Measurements from ENCODE around the gene PGAM2. TPM values are rescaled to one million over a fixed set of nuclear protein-coding genes. Genes with fewer than 3 reads are reported as not detected.
"Not testable (repeated sequence)": the region's sequence is repeated elsewhere in the genome, so short reads cannot be mapped to it uniquely, and the experiment has no call there.

PGAM2 gene
- total RNA-seq, 1 donor from 2014 or later: 13.3 TPM

GRCh38 chr7:44018857-44019807 is 46.2 kb downstream of the PGAM2 start:
- TF ChIP-seq CTCF (IDR thresholded peaks at IDR 0.05; ENCODE audit: partially characterized antibody, unreplicated experiment): peak; percentile 58
- Mint-ChIP-seq H3K27ac (ENCODE audit: unreplicated experiment) (peak overlapping the region; percentile 92), H3K4me3 (ENCODE audit: unreplicated experiment) (peak overlapping the region; percentile 89)
- DNase-seq: peak; percentile 100
- H3K36me3 Mint-ChIP-seq (ENCODE audit: unreplicated experiment); H3K9me3 Mint-ChIP-seq (ENCODE audit: unreplicated experiment); H3K4me1 Mint-ChIP-seq (ENCODE audit: low read depth, unreplicated experiment); H3K27me3 Mint-ChIP-seq (ENCODE audit: unreplicated experiment): not testable (repeated sequence)

GRCh38 chr7:44015090-44015489 is 50.3 kb downstream of the PGAM2 start:
- not testable (repeated sequence) for H3K4me3 Mint-ChIP-seq (ENCODE audit: unreplicated experiment); H3K9me3 Mint-ChIP-seq (ENCODE audit: unreplicated experiment); H3K27me3 Mint-ChIP-seq (ENCODE audit: unreplicated experiment); H3K36me3 Mint-ChIP-seq (ENCODE audit: unreplicated experiment); H3K4me1 Mint-ChIP-seq (ENCODE audit: low read depth, unreplicated experiment); H3K27ac Mint-ChIP-seq (ENCODE audit: unreplicated experiment); DNase-seq

Small RNAs within 50 kb of the gene (microRNA-seq; reads per million reads assigned to microRNA genes)
- 4.7 reads per million, percentile 30 among the genes with 10 or more reads in this experiment for gene MIR6837 (ENCODE audit: unreplicated experiment)
- 1.5 reads per million, percentile 6 among the genes with 10 or more reads in this experiment for gene MIR6838 (ENCODE audit: unreplicated experiment)

Other genes starting within 250 kb of the PGAM2 start
- 60.8 TPM for gene MRPS24, start 196.1 kb downstream of the PGAM2 start, total RNA-seq (ENCODE audit: unreplicated experiment)
- 17.8 TPM for gene URGCP, start 159.0 kb downstream of the PGAM2 start, total RNA-seq (ENCODE audit: unreplicated experiment)
- gene UBE2D4, start 139.1 kb downstream of the PGAM2 start, total RNA-seq (ENCODE audit: unreplicated experiment): 10.1 TPM
- not detected for gene SPDYE1, start 67.7 kb downstream of the PGAM2 start, total RNA-seq (ENCODE audit: unreplicated experiment)
- gene DBNL, start 20.9 kb downstream of the PGAM2 start, total RNA-seq (ENCODE audit: unreplicated experiment): 154 TPM
- 28.8 TPM for gene POLM, start 17.0 kb upstream of the PGAM2 start, total RNA-seq (ENCODE audit: unreplicated experiment)
- gene AEBP1, start 38.8 kb upstream of the PGAM2 start, total RNA-seq (ENCODE audit: unreplicated experiment): 35.4 TPM
- 71.2 TPM for gene POLD2, start 58.0 kb upstream of the PGAM2 start, total RNA-seq (ENCODE audit: unreplicated experiment)
- 7.6 TPM for gene MYL7, start 75.8 kb upstream of the PGAM2 start, total RNA-seq (ENCODE audit: unreplicated experiment)
- 43.9 TPM for gene GCK, start 123.9 kb upstream of the PGAM2 start, total RNA-seq (ENCODE audit: unreplicated experiment)
- 178 TPM for gene YKT6, start 135.4 kb upstream of the PGAM2 start, total RNA-seq (ENCODE audit: unreplicated experiment)

Measured in glutamatergic neuron (in vitro differentiated cells).